Measurements from ENCODE around the gene PAPOLG. TPM values are rescaled to one million over a fixed set of nuclear protein-coding genes. Genes with fewer than 3 reads are reported as not detected.
A peak's percentile ranks its signal among the peaks of the same experiment; 100 is the strongest.

PAPOLG gene
- polyA plus RNA-seq (8.4 to 14.1 TPM (median 9.8 TPM) in 3 replicates), polyA minus RNA-seq (5.1 to 20.8 TPM (median 20.2 TPM) in 3 replicates)
- polyA plus RNA-seq (2011; ENCODE audit: low read depth): 10.8 TPM
- 3.5 and 9.1 TPM in 2 replicates for polyA plus RNA-seq (2011; cell fraction: cytosol; rRNA removed)
- 11.9 and 14.7 TPM in 2 replicates for polyA plus RNA-seq (2011; cell fraction: nucleus; rRNA removed)
- 6.0 and 6.8 TPM in 2 replicates for polyA plus RNA-seq (2012; ENCODE audit: low replicate concordance)
- polyA minus RNA-seq (2011; cell fraction: cytosol; rRNA and poly(A)+ RNA removed): 8.1 TPM
- 20.5 and 22.2 TPM in 2 replicates for polyA minus RNA-seq (2011; cell fraction: nucleus; rRNA and poly(A)+ RNA removed)

DNA sequence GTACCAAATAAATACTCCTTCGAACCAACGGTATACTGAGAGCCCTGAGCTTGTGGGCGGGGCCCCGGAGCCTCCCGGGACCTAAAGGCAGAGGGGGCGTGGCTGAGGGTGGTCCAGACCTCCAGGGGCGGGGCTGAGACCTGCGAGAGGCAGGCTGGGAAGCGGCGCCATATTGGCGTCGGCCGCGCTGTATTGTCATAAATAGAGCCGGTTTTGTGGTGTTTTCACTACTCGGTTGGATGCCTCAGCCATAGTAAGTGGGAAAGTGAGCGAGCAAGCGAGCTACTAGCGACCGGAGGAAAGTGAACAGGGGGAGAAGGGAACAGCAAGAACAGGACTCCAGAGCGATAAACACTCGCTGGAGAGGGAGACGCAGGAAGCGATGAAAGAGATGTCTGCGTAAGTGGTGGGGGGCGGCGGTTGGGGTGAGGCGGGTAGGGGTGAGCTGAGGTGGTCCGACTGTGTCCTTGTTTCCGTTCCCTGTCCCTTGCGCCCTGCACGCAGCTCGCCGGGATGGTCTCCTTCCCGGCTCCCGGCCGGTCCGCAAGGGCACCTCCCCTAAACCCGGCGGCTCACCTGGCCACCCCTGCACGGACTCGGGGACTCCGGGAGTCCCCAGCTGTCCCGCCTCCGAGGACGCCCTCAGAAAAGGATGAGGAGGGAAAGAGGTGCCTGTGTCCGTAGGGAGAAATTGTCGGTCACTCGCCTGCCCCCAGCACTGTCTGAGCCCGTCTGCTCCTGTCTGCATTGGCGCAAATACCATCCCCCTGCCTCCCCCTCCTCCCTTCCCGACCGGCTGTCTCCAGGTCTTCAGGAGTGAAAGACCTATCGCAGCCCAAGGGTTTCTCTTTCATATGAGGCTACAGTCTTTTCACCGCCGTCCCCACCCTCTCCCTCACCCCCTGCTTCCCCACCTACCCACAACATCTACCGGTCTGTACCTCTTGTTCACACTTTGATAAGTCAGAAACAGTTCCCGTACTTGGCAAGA is at the start of gene PAPOLG:
TSS of gene PAPOLG (plus strand) at position 172 of the 991 bp plus-strand sequence. CDS start at position 383, 211 bp downstream.
- Histone ChIP-seq H3K4me3 (ENCODE audit: control insufficient read depth in 2 of 3, extremely low read depth in 1 of 3, insufficient read depth in 2 of 3, low read depth in 1 of 3, low read length in 3 of 3) (peak within 1 kb of the TSS; percentile 86 to 97 (median 96)), H4K20me1 (ENCODE audit: control insufficient read depth, extremely low read depth, insufficient read depth, low read length) (no peaks in the 10 kb centered on the region), H3K4me1 (ENCODE audit: control insufficient read depth, extremely low read depth, insufficient read depth, low read length) (peaks cover 6% of the 10 kb centered on the region), H3K27me3 (ENCODE audit: control insufficient read depth, extremely low read depth, insufficient read depth, low read length) (no peaks in the 10 kb centered on the region), H3K4me2 (ENCODE audit: control insufficient read depth, extremely low read depth, insufficient read depth, low read depth, low read length) (peak within 1 kb of the TSS; percentile 93), H3K79me2 (ENCODE audit: control insufficient read depth, insufficient read depth, low read length) (peaks cover 37% of the 10 kb centered on the region), H3K9me1 (ENCODE audit: control insufficient read depth, extremely low read depth, insufficient read depth, low read length) (no peaks in the 10 kb centered on the region), H3K36me3 (ENCODE audit: control insufficient read depth in 2 of 2, extremely low read depth in 1 of 2, insufficient read depth in 2 of 2, low read length in 2 of 2) (peaks cover 3 to 5% of the 10 kb centered on the region in 2 experiments), H3K9me3 (ENCODE audit: control insufficient read depth, low read depth, low read length) (no peaks in the 10 kb centered on the region), H3K27ac (ENCODE audit: control insufficient read depth, insufficient read depth, low read length) (peak within 1 kb of the TSS; percentile 92), H2AFZ (ENCODE audit: control insufficient read depth, low read length) (peak within 1 kb of the TSS; percentile 100), H3K9ac (ENCODE audit: control insufficient read depth, extremely low read depth, insufficient read depth, low read length) (peak within 1 kb of the TSS; percentile 93)
- DNase-seq (ENCODE audit: low read depth, low spot score) (peak; percentile 25), FAIRE-seq (no peak)
- dilution Hi-C loops (cut with MboI; ENCODE audit: extremely low pct_ligation_motif_present, low sequenced_read_pairs): no loop called here
- no peak for TF ChIP-seq EZH2 (IDR thresholded peaks at IDR 0.05; ENCODE audit: low read length)
- TF ChIP-seq, protein P1, sequence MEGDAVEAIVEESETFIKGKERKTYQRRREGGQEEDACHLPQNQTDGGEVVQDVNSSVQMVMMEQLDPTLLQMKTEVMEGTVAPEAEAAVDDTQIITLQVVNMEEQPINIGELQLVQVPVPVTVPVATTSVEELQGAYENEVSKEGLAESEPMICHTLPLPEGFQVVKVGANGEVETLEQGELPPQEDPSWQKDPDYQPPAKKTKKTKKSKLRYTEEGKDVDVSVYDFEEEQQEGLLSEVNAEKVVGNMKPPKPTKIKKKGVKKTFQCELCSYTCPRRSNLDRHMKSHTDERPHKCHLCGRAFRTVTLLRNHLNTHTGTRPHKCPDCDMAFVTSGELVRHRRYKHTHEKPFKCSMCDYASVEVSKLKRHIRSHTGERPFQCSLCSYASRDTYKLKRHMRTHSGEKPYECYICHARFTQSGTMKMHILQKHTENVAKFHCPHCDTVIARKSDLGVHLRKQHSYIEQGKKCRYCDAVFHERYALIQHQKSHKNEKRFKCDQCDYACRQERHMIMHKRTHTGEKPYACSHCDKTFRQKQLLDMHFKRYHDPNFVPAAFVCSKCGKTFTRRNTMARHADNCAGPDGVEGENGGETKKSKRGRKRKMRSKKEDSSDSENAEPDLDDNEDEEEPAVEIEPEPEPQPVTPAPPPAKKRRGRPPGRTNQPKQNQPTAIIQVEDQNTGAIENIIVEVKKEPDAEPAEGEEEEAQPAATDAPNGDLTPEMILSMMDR (optimal IDR thresholded peaks at IDR 0.05 in 1 of 3, IDR thresholded peaks at IDR 0.05 in 1 of 3, conservative IDR thresholded peaks at IDR 0.05 in 1 of 3; ENCODE audit: extremely low read depth in 1 of 3, insufficient read depth in 2 of 3, low read length in 3 of 3): no peak

DNA sequence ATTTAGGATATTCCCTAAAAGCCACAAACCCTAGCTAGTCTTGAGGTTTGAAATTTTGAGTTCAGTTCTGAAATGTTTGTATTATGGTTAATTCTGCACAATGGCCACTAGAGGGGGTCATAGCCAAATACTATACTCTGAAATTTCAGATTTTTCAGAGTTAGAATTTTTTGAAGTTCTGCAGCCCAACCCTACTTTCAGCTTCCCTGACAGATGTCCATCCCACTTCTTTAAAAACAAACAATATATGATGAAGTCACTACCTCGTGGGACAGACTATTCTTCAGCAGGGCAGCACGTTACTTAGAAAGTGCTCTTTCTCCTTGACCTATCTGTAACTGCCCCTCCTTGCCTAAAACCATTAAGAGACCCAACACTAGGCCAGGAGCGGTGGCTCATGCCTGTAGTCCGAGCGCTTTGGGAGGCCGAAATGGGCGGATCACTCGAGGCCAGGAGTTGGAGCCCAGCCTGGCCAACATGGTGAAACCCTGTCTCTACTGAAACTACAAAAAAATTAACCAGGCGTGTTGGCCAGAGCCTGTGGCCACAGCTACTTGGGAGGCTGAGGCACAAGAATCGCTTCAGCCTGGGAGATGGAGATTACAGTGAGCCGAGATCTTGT is 48.2 kb upstream of the PAPOLG start:
- H3K9ac ChIP-seq (ENCODE audit: control insufficient read depth, extremely low read depth, insufficient read depth, low read length): no peak overlapping the region
- H3K27ac ChIP-seq (ENCODE audit: control insufficient read depth, insufficient read depth, low read length): no peak overlapping the region
- no peaks in the 10 kb centered on the region for H3K36me3 ChIP-seq (ENCODE audit: control insufficient read depth in 2 of 2, extremely low read depth in 1 of 2, insufficient read depth in 2 of 2, low read length in 2 of 2)
- dilution Hi-C loops (cut with MboI; ENCODE audit: extremely low pct_ligation_motif_present, low sequenced_read_pairs): no loop called here
- no peaks in the 10 kb centered on the region for H3K9me3 ChIP-seq (ENCODE audit: control insufficient read depth, low read depth, low read length)
- H2AFZ ChIP-seq (ENCODE audit: control insufficient read depth, low read length): no peak overlapping the region
- H3K9me1 ChIP-seq (ENCODE audit: control insufficient read depth, extremely low read depth, insufficient read depth, low read length): no peaks in the 10 kb centered on the region
- no peaks in the 10 kb centered on the region for H3K79me2 ChIP-seq (ENCODE audit: control insufficient read depth, insufficient read depth, low read length)
- H3K4me1 ChIP-seq (ENCODE audit: control insufficient read depth, extremely low read depth, insufficient read depth, low read length): no peaks in the 10 kb centered on the region
- H3K4me2 ChIP-seq (ENCODE audit: control insufficient read depth, extremely low read depth, insufficient read depth, low read depth, low read length): no peak overlapping the region
- H3K4me3 ChIP-seq (ENCODE audit: control insufficient read depth in 2 of 3, extremely low read depth in 1 of 3, insufficient read depth in 2 of 3, low read depth in 1 of 3, low read length in 3 of 3): no peak overlapping the region
- no peak for FAIRE-seq
- TF ChIP-seq, protein P1 (optimal IDR thresholded peaks at IDR 0.05 in 1 of 3, IDR thresholded peaks at IDR 0.05 in 1 of 3, conservative IDR thresholded peaks at IDR 0.05 in 1 of 3; ENCODE audit: extremely low read depth in 1 of 3, insufficient read depth in 2 of 3, low read length in 3 of 3): peak in 2 of 3 experiments; percentile 47 to 53
- no peak for TF ChIP-seq EZH2 (IDR thresholded peaks at IDR 0.05; ENCODE audit: low read length)
- DNase-seq (ENCODE audit: low read depth, low spot score): no peak
- no peaks in the 10 kb centered on the region for H4K20me1 ChIP-seq (ENCODE audit: control insufficient read depth, extremely low read depth, insufficient read depth, low read length)
- H3K27me3 ChIP-seq (ENCODE audit: control insufficient read depth, extremely low read depth, insufficient read depth, low read length): no peaks in the 10 kb centered on the region

Data from keratinocyte (primary cell).